NCI-H1436 treated with DMSO at 0.1 percent for 48 hours (cell line): ENCODE results near the gene FOXP1.

ENCODE experiments used
- DNase-seq: peaks from one replicate; lab custom pipeline; 2025; lab: John Stamatoyannopoulos, UW

The FOXP1 gene

GRCh38 chr3:71586810-71587242 lies 3.3 kb upstream of the FOXP1 start:
- DNase-seq: no peak

DNA sequence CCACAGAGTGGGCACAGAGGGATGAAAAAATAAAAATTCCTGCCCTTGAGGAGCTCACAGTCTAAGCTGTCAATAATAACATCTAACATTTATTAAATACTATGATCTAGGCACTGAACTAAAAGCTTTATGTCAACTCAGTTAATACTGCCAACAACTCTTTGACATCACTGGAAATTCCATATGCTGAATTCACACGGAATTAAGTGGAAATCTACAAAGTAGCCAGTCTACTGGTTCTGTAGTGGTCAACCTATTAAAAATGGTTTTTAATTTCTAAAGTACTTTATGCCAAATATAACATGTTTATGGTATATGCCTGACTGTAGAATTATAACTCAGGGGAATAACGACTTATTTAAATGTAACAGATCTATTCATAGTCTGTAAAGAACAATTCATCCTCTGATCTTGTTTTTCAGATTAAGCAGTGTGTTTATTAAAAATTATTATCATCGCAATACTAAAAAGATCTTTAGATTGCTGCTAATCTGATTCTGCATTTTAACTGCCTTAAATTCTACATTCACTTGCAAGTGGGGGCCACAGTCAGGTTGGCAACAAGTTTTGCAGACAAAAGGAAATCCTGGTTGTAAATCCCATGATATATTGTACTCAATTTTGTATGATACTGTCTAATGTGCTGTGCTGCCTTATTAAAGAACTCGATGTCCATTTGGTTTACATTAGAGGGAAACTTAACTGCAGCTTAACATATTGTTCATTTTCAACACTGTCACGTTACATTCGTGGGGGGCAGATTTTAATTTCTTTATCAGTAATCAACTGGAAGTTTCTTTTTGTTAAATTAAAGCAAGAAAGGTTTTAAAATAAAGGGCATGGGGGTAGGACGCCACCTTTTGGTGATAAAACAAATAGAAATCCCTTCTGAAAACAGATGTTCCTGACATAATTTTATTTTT lies 2.6 kb upstream of the FOXP1 start:
- DNase-seq: no peak

GRCh38 chr3:71585131-71585530 lies 1.6 kb upstream of the FOXP1 start:
- DNase-seq: no peak

GRCh38 chr3:71584394-71585011 lies 975 bp upstream of the FOXP1 start:
- DNase-seq: no peak

- DNase-seq: no peak
Measured at GRCh38 chr3:71582612-71583565, 639 bp downstream of the FOXP1 start.

DNA sequence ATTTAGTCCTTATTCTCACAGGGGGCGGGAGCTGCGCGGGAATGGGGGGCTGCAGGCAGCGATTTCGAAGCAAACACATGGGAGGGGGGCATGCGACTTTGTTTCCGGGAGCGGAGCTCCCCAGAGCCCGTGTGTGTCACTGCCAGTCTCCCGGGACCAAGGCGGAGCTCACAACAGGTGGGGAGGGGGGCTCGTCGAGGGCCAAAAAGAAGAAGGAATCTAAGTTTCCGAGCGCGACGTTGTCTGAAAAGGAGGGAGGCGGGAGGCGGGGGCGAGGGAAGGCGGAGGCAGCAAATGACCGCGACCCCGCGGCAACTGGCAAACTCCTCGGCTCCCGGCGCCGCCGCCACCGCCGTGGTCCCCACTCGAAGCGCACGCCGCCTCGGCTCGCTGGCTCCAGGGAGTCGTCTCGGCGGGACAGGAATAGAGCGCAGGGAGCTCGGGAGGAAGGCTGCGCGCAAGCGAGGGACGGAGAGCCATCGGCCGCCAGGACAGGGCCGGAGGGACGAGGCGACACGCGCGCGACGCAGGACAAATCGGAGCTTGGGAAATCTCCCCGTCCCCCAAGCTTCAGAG lies 1.4 kb downstream of the FOXP1 start:
- DNase-seq: no peak

- DNase-seq: no peak
Measured at GRCh38 chr3:71581457-71582035, 2.0 kb downstream of the FOXP1 start.

DNA sequence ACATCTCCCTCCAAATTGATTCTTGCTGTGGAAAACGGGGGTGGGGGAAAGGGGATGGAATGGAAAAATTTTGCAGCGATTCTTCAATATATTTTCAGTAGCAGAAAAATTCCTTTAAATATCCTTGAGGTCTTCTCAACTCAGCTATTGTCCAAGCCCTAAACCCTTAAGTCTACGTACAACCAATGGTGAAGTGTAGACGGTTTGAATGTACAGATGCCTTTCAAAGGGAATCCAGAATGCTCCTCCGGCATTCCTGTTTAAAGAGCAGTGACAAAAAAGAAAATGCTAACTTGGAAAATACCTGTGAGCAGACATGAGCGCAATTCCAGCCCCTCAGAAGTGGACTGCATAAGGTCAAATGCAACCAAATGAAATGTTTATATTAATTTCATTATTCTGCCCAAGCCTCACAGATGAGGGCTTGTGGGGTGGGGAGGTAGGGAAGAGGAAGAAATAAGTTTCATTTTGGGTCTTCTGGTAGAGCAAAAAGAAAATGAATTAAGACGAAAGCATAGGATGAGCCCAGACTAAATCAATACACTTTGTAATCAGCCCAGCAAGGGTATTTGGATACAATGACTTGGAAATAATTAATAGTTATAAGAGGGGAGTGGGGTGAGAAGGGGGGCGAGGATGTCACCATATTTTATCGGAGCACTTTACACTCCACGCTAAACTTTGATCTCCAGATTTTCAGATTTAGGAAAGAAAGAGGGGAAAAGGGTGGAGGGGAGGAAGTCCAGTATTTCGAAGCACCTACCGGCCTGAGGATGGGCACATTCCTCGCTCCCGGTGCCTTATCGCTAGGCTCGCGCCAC lies 2.7 kb downstream of the FOXP1 start:
- DNase-seq: no peak

GRCh38 chr3:71579935-71580406 lies 3.6 kb downstream of the FOXP1 start:
- no peak for DNase-seq

DNA sequence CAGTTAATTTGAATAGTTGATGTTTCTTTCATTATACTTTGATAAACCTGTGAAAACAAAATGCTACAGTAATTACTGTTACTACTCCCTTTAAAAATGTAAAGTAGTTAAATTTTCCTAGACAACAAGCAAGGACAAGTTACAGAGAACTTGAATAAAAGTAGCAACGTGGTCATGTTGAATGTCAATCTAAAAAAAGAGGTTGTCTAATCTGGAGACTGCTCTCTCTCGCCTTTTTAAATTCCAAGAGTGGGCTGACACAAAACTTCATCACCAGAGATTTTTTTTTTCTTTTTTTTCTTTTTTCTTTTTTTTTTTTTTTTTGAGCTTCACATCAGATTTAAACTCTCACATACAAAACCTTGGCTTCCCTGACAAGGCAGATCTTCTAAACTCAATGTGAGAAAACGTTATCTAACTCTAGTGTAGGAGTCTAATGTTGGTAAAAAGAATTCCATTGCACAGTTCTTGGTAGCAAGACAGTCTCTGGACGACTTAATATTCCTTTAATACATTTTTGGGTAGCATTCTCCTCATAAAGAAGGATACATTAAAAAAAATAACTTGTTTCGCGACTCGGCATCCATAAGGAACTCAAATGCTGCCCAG lies 4.1 kb downstream of the FOXP1 start:
- no peak for DNase-seq

GRCh38 chr3:71578054-71578751 lies 5.3 kb downstream of the FOXP1 start:
- no peak for DNase-seq

DNA sequence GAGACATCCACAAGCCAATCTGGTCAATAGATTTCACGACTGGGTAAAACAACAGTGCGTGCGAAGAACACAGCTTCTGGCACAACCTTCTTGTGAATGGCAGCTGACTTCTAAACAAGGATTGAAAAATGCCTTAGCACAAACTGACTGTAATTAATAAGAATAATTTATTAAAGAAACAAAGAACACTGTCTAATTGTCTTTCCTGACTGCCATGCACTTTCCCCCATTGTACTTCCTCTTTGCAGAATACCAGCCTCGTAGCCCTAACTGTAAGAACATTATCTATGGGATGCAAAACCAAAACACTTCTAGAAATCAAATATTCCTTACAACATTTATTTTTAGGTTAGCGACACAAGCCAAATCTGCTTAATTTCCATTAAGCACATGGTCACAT lies 6.5 kb downstream of the FOXP1 start:
- no peak for DNase-seq

- no peak for DNase-seq
Measured at GRCh38 chr3:71575433-71575832, 8.1 kb downstream of the FOXP1 start.

- DNase-seq: no peak
Measured at GRCh38 chr3:71573181-71573580, 10.3 kb downstream of the FOXP1 start.

- no peak for DNase-seq
Measured at GRCh38 chr3:71570546-71570945, 13.0 kb downstream of the FOXP1 start.

DNA sequence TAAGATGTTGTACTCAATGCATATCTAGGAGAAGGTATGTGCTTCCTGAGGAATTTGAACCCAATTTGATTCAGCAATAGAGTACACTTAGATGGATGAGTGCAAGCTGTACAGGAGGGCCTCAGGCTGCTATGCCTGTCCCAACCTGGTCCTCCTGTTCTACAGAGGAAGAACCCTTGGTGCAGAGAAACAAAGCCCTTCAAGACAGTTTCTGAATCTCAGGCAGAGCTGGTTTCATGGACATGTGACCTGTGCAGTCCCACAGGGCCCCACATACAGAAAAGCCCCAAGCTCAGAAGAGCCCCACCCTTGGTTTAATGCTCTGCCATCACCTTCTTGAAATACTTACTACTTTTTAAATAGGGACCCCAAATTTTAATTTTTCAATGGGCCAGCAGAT lies 15.3 kb downstream of the FOXP1 start:
- DNase-seq: no peak

GRCh38 chr3:71566776-71567175 lies 16.8 kb downstream of the FOXP1 start:
- DNase-seq: no peak

DNA sequence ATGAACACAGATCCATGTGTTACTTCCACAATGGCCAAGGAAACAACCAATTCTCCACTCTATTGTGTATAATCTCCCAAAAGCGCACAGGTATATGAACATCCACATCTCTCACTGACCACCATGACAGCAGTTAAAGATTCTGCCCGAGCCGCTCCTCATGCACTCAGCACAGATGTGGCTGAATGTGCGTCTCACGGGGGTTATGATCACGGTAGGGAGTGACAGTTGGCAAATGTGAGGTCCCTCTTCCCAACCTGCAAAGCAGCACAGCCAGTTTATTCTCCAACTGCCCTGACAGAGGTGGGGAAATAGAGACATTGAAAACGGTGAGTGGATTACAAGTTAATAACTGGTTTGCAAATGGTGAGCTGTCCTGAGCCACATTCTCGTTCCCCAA lies 17.6 kb downstream of the FOXP1 start:
- DNase-seq: no peak

GRCh38 chr3:71565316-71565715 lies 18.2 kb downstream of the FOXP1 start:
- DNase-seq: no peak

DNA sequence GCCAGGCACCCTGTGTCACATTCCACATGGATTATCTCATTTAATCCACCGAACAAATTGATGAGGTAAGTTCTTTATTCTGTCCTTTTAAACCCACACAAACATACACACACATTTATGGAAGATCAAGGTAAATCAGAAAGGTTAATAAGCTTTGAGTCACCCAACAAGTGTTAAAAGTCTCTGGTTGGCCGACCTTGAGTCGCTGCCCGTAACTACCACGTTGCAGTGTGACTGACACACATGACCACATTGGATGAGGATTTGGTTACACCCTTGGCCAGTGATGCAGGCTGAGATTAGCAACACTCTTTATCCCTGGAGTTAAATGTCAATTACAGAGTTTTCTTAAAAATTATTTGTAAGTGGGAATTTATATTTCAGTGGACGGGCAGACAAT lies 19.2 kb downstream of the FOXP1 start:
- DNase-seq: no peak
